Thoracic aorta (tissue), 2 donors: ENCODE measurements around the gene PPP6R3. TPM values are rescaled to one million over a fixed set of nuclear protein-coding genes. Genes with fewer than 3 reads are reported as not detected.
"Not testable (repeated sequence)": the region's sequence is repeated elsewhere in the genome, so short reads cannot be mapped to it uniquely, and the experiment has no call there.

Source experiments
- ATAC-seq: fragments of 150-250 bp; one replicate; pipeline ENCODE4 v1.8.0; 2017; ENCODE audit warnings: low read depth; ENCODE audit not compliant: insufficient number of reproducible peaks, low FRiP score
- DNase-seq: peaks from one replicate; pipeline ENCODE4 v3.0.0-alpha.2; 2020; ENCODE audit warnings: low spot score
- H3K27ac ChIP-seq, 2 donors: fragments of 200-600 bp; sonication (generic); 1 replicate in 1 of 2; 2 replicates in 1 of 2; pipeline ENCODE4 v1.5.1; 2016; ENCODE audit warnings: mild to moderate bottlenecking in 2 of 2, moderate library complexity in 2 of 2
- H3K27me3 ChIP-seq: fragments of 200-600 bp; sonication (generic); replicated peaks from 2 replicates; pipeline ENCODE4 v1.6.0; 2016; ENCODE audit warnings: mild to moderate bottlenecking; ENCODE audit not compliant: insufficient read depth
- H3K36me3 ChIP-seq: fragments of 200-600 bp; sonication (generic); one replicate; pipeline ENCODE4 v1.5.1; 2016
- H3K4me1 ChIP-seq, 2 donors: fragments of 200-600 bp; sonication (generic); 1 replicate in 1 of 2; 2 replicates in 1 of 2; pipeline versions ENCODE4 v1.5.1 to v1.6.0; 2016; ENCODE audit warnings: low read depth in 2 of 2, mild to moderate bottlenecking in 1 of 2; ENCODE audit not compliant: control insufficient read depth in 1 of 2
- H3K4me3 ChIP-seq: fragments of 200-600 bp; sonication (generic); 2 replicates; pipeline ENCODE4 v1.5.1; 2016; ENCODE audit warnings: mild to moderate bottlenecking
- H3K9me3 ChIP-seq: fragments of 200-600 bp; sonication (generic); 2 replicates; pipeline ENCODE4 v1.5.1; 2016
- CTCF ChIP-seq: fragments of 200-600 bp; sonication (generic); IDR thresholded peaks from one replicate; pipeline ENCODE4 v1.5.1; 2019; ENCODE audit warnings: antibody characterized with exemption
- total RNA-seq, 2 donors: library from RNA; depleted of rRNA; stranded (reverse); fragments of >200 nt; gene quantifications; one replicate each; pipeline versions ENCODE4 v1.1.0 to v1.2.3, GENCODE V29; 2016

PPP6R3 gene
- total RNA-seq, 2 donors from 2014 or later = 75.4 to 166 TPM

- Histone ChIP-seq H3K4me3 (no peak overlapping the region), H3K27me3 (no peaks in the 10 kb centered on the region), H3K36me3 (peaks cover 6% of the 10 kb centered on the region), H3K9me3 (no peaks in the 10 kb centered on the region), H3K27ac (no peak overlapping the region), H3K4me1 (peaks cover 3 to 52% of the 10 kb centered on the region in 2 donors)
- TF ChIP-seq CTCF = no peak
- ATAC-seq = no peak
- no peak for DNase-seq
These were observed 77.5 kb downstream of the PPP6R3 start for GRCh38 chr11:68538025-68538424.

DNA sequence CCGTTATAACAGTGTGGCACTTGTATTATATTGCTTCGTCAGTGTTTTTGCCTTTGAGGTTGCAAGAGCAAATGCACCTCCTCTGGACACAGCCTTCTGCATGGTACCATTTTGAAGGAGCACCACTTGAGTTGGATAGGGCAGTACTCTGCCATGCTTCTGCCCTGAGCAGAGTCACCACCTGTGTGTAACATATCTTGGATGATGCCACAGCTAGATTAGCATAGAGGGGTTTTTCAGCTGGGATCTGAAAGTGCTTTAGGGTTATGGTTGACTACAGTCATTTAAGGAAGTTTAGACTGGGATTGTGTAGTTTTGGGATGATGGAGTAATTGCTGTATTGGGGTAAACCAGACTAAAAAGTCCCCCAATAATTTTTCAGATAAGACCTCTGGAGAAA, 78.8 kb downstream of the PPP6R3 start:
- no peak overlapping the region for H3K4me3 ChIP-seq
- ATAC-seq = no peak
- no peaks in the 10 kb centered on the region for H3K9me3 ChIP-seq
- H3K36me3 ChIP-seq = peaks cover 6% of the 10 kb centered on the region
- no peaks in the 10 kb centered on the region for H3K27me3 ChIP-seq
- no peak overlapping the region for H3K27ac ChIP-seq
- H3K4me1 ChIP-seq = peaks cover 3 to 45% of the 10 kb centered on the region in 2 donors
- no peak for DNase-seq
- no peak for TF ChIP-seq CTCF

- H3K9me3 ChIP-seq, DNase-seq, H3K27me3 ChIP-seq, ATAC-seq, H3K4me3 ChIP-seq, H3K36me3 ChIP-seq, H3K27ac ChIP-seq: not testable (repeated sequence)
- H3K4me1 ChIP-seq = peaks cover 0 to 37% of the 10 kb centered on the region in 2 donors
These were observed 80.0 kb downstream of the PPP6R3 start for GRCh38 chr11:68540504-68540903.

DNA sequence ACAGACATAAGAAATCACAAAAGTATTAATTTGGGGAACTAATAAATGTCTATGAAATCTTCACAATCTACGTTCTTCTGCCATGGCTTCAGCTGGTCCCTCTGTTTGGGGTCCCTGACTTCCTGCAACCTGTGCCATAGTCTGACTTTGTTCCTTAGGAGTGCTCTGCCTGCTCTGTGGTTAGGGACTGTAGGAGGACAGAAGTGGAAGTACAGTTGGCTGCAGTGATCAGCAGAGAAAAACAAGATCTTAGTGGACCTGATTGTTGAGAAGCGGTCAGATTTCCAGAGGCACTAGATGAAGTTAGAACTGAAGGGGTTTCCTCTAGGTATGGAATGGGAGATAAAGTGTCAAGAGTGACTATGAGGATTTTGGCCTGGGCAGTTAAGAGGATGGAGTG, 80.6 kb downstream of the PPP6R3 start:
- no peak for DNase-seq
- Histone ChIP-seq H3K4me3 (no peak overlapping the region), H3K27me3 (no peaks in the 10 kb centered on the region), H3K36me3 (peaks cover 6% of the 10 kb centered on the region), H3K4me1 (peaks cover 0 to 37% of the 10 kb centered on the region in 2 donors), H3K27ac (no peak overlapping the region), H3K9me3 (no peaks in the 10 kb centered on the region)
- ATAC-seq = no peak
- TF ChIP-seq CTCF = no peak

DNA sequence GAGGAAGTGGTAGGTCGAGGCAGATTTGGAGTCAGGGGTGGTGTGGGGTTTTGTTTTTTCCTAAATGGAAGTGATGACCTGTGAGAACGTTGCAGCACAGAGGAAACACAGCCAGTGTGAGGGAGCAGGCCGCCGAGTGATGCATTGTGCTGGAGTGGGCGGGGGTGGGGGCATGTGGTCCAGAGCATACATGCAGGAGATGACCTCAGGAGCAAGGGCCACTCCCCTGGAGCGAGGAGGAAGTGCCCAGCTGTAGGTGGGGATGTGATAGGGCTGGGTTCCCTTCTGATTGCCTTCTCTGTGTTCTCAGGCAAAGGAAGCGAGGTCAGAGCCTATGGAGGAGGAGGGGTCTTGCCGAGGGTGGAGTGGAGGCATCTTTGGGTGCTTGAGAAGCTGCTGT, 81.4 kb downstream of the PPP6R3 start:
- no peak for ATAC-seq
- H3K27me3 ChIP-seq = no peaks in the 10 kb centered on the region
- H3K4me1 ChIP-seq = peaks cover 0 to 28% of the 10 kb centered on the region in 2 donors
- H3K9me3 ChIP-seq = no peaks in the 10 kb centered on the region
- peaks cover 6% of the 10 kb centered on the region for H3K36me3 ChIP-seq
- no peak overlapping the region for H3K4me3 ChIP-seq
- TF ChIP-seq CTCF = no peak
- no peak for DNase-seq
- no peak overlapping the region for H3K27ac ChIP-seq

DNA sequence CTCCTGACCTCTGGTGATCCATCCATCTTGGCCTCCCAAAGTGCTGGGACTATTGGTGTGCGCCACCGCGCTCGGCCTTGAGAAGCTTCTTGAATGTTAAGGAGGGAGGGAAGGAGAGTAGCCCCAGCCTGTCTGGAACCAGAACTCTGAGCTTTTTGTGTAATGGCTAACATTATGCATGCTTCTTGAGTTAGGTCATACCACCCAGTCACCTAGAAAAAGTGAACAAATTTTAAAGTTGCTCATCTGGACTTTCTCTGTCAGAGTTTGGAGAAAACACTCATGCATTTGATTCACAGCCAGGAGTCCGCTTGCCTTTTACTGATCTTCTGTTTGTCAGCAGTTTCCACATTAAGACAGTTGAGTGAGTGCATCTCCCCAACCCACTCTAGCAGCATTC, 82.1 kb downstream of the PPP6R3 start:
- no peaks in the 10 kb centered on the region for H3K9me3 ChIP-seq
- DNase-seq (no peak), ATAC-seq (no peak)
- TF ChIP-seq CTCF = no peak
- no peak overlapping the region for H3K27ac ChIP-seq
- no peak overlapping the region for H3K4me3 ChIP-seq
- H3K27me3 ChIP-seq = no peaks in the 10 kb centered on the region
- peaks cover 6% of the 10 kb centered on the region for H3K36me3 ChIP-seq
- peaks cover 0 to 27% of the 10 kb centered on the region in 2 donors for H3K4me1 ChIP-seq
